Measurements from ENCODE around the gene UBE2B.
"Not testable (repeated sequence)": the region's sequence is repeated elsewhere in the genome, so short reads cannot be mapped to it uniquely, and the experiment has no call there.

Gene UBE2B

GRCh38 chr5:134370871-134371833, at the start of gene UBE2B:
Gene UBE2B, plus strand, starts transcription at chr5:134371569. Its CDS starts 27 bp downstream, at chr5:134371596.
- peak; percentile 96 to 97 for DNase-seq

GRCh38 chr5:134327327-134327726, 44.0 kb upstream of the UBE2B start:
- DNase-seq = no peak

DNA sequence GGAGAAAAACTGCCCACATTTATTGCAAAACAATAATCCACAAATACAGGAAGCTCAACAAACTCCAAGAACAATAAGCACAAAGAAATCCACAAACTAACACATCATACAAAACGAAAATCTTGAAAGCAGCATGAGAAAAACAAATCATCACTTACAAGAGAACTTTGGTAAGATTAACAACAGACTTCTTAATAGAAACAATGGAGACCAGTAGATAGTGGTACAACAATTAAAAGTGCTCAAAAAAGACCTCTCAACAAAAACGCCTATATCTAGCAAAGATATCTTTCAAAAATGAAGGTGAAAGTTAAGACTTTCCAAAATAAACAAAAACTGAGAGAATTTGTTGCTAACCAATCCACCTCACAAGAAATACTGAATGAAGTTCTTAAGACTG, 42.8 kb upstream of the UBE2B start:
- DNase-seq = no peak

- DNase-seq = not testable (repeated sequence)
Measured at GRCh38 chr5:134336833-134337232, 34.5 kb upstream of the UBE2B start.

- not testable (repeated sequence) for DNase-seq
Measured at GRCh38 chr5:134343500-134343899, 27.9 kb upstream of the UBE2B start.

GRCh38 chr5:134345476-134345875, 25.9 kb upstream of the UBE2B start:
- not testable (repeated sequence) for DNase-seq

DNA sequence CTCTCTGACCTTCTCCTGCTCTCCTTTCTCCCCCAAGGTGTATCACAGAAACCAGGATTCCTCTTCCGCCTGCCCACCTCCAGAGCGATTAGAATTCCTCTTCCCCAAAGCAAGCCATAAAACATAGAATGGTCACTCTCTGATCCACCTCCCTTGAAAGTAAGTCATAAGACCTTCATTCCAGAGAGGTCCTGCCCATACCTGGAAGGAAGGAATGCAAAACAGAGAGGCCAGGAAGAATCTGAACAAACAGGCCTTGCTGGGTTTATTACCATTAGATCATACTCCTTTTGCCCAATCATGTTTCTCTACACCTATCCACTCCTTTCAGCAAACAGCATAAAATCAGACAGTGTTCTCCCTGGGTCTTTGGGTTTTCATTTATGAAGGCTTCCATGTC, 25.4 kb upstream of the UBE2B start:
- DNase-seq = no peak

GRCh38 chr5:134349463-134349862, 21.9 kb upstream of the UBE2B start:
- DNase-seq = no peak

DNA sequence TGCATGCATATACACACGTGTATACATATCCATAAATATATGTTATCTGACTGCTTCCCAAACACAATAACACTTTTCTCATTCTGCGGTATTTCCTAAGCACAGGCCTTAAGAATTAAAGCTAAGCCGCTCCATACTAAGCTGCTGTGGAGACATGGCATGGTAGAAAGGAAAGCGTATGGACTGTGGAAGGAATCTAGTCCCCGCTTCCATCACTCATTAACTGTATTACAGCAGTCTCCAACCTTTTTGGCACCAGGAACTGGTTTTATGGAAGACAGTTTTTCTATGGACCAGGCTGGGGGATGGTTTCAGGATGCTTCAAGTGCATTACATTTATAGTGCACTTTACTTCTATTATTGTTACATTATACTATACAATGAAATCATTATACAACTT, 15.7 kb upstream of the UBE2B start:
- DNase-seq = no peak

DNA sequence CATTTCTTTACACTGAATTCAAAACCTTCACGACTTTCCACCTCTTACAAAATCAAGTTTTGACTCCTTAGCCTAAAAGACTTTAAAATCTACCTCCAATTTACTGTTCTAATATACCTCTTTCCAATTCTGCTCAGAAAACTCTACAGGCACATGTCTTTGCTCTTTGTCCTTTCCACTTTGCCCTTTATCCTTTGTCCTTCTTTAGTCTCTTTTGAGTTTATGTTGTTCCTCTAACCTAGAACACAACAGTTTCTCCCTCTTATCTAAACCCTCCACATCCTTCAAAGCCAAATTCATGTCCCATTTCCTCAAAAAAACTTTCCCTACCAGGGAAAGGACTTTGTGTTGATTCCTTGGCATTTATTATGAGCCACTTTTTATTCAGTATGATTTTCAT, 5.8 kb upstream of the UBE2B start:
- DNase-seq = no peak

GRCh38 chr5:134370311-134370870, 978 bp upstream of the UBE2B start:
- DNase-seq = peak; percentile 6 to 15

DNA sequence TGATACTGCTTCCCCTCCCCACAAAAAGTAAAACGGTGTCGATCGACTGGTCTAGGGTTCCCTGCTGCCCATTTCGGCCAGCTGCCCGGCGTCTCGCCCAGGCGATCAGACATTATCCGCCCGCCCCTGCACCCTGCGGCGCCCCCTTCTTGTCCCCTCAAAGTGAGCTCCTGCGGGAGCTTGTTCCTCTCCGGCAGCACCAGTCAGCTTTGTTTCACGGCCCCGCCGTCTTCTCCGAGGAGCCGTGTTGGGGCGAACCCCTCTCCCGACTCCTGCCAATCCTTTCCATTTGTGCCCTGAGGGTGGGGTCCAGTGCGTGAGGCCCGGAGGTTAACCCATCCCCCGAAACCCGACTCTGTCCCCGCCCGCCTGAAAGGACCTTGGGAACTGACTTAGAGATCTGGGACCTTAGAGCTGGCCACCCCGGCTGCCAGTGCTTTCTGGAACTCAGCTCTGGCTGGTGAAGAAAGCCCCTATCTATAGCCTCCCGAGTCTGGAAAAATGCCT, 518 bp downstream of the UBE2B start:
- DNase-seq = peak; percentile 9 to 22

DNA sequence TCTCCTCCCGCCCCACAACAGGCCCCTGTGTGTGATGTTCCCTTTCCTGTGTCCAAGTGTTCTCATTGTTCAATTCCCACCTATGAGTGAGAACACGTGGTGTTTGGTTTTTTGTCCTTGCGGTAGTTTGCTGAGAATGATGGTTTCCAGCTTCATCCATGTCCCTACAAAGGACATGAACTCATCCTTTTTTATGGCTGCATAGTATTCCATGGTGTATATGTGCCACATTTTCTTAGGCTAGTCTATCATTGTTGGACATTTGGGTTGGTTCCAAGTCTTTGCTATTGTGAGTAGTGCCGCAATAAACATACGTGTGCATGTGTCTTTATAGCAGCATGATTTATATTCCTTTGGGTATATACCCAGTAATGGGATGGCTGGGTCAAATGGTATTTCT, 2.3 kb downstream of the UBE2B start:
- DNase-seq = not testable (repeated sequence)

- DNase-seq = peak in 1 of 2 experiments; percentile 14
Measured at GRCh38 chr5:134374232-134374631, 2.9 kb downstream of the UBE2B start.

DNA sequence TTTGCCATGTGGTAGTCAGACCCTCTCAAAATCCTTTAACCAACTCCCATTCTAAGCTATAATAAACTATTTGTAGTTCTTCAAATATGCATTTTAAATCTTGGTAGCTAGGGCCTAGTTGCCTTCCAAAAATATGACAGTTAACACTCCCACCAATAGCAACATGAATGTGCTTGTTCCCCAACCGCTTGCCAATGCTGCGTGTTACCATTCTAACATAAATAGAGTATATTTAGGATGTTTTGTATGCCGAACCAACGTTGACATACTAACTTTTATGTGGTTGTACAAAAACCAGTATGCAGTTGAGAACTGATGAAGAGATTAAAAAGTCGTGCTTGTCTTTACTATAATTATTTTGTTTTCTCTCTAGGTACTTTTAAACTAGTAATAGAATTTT, 9.0 kb downstream of the UBE2B start:
- no peak for DNase-seq

DNA sequence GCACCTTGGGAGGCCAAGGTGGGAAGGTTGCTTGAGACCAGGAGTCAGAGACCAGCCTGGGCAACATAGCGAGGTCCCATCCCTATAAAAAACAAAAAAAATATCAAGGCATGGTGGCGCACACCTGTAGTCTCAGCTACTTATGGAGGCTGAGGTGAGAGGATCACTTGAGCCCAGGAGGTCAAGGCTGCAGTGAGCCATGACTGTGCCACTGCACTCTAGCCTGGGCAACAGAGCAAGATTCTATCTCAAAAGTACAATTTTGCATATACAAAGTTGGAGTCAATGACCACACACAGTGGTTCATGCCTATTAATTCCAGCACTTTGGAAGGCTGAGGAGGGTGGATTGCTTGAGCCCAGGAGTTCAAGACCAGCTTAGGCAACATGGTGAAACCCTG, 10.8 kb downstream of the UBE2B start:
- not testable (repeated sequence) for DNase-seq

DNA sequence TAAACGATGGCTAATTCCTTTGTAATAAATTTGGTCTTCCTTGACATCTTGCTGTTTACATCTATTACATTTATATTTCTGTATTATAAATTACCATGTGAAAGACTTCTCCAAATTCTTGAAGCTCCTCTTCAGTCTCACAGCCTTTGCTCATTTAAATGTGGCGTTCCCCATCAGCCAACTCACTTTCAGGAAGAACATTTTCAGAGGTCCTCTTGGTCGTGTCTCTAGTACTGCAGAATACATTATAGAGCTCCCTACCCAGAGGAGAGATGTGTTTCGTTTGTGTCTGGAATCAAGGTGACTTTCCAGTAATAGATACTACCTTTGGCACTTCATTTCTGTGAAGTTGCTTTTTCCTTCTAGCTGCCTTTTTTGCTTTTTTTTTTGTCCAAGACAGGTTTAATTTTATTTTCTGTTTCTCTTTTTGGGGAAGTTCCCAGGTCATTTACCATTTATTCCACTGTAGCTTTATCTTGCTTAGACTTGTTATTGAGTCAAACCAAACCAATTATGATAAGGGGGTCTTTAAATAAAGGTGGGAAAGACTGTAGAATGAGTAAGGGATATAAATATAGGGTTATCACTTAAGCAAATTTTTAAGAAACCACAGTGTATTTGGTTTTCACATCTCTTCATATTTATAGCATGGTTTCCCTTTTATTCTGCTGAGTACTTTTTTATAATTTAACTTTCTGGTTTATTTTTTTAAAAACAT, 12.8 kb downstream of the UBE2B start:
- DNase-seq = no peak

DNA sequence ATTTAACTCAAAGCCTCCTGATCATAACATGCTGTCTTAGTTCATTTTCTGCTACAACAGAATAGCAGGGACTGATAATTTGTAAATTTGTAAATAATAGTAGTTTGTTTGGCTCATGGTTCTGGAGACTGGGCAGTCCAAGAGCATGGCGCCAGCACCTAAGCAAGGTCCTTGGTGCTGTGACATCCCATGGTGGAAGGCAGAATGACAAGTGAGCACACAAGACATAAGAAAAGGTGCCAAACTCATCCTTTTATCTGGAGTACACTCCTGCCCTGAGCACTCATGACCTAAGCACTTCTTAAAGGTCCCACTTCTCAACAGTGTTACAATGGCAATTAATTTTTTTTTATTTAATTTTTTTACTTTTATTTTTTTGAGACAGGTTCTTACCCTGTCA, 16.1 kb downstream of the UBE2B start:
- no peak for DNase-seq

GRCh38 chr5:134392301-134392700, 20.9 kb downstream of the UBE2B start:
- DNase-seq = no peak

GRCh38 chr5:134394932-134395331, 23.6 kb downstream of the UBE2B start:
- no peak for DNase-seq

GRCh38 chr5:134396274-134396673, 24.9 kb downstream of the UBE2B start:
- no peak for DNase-seq

DNA sequence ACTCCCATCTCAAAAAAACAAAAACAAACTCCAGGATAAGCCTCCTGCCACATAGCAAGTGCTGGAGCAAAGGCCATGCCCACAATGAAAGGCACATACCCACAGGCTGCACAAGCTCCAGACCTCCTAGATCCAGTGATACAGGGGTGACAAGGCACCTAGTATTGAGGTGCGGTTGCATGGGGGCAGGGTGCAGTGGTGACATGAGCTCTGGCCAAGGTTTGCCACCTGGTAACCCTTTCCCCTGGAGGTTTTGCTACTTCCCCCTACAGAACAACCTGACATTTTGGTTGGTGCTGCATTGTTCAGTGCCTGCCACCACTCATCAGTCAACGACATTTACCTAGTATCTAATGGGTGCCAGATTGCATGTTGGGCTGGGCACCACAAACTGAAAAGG, 25.8 kb downstream of the UBE2B start:
- no peak for DNase-seq

DNA sequence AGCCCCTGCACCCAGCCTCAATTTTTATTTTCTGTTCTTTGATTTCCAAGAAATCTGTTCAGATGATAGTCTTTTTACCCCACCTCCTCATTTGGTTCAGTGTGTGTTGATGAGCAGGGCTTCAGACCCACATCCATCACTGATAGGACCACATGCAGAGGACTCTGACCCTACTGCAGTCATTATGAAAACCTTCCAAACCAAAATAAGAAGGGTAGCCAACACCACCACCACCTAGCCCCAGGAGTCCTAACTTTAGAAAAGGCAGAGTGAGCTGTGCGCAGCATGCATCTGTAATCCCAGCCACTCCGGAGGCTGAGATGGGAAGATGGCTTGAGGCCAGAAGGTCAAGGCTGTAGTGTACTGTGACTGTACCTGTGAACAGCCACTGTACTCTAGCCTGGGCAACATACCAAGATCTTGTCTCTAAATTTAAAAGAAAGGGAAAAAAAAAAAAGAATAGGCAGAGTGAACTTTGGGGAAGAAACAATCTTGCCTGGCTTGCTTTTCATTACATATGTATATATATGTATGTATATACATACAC, 27.3 kb downstream of the UBE2B start:
- DNase-seq = no peak

All from activated CD4-positive, alpha-beta T cell treated with anti-CD3 and anti-CD28 coated beads, Interleukin-2, amount 50 U/mL, for 4 hours (primary cell).